SU-DHL-6 (cell line): ENCODE results near the gene SERINC2.

Experiments
- H2AFZ ChIP-seq: fragments of 200-600 bp; sonication (generic); 2 replicates; pipeline ENCODE4 v1.6.1; 2014; ENCODE audit warnings: low read depth, mild to moderate bottlenecking, moderate library complexity, mixed read lengths, antibody characterized with exemption, low read length; ENCODE audit not compliant: severe bottlenecking
- H3F3A ChIP-seq: fragments of 200-600 bp; shearing (Covaris generic); 2 replicates; pipeline ENCODE4 v1.6.0; 2016; ENCODE audit warnings: antibody characterized with exemption, mild to moderate bottlenecking; ENCODE audit not compliant: insufficient read depth
- H3K27ac ChIP-seq: fragments of 200-600 bp; sonication (generic); 2 replicates; pipeline ENCODE4 v1.5.1; 2016; ENCODE audit warnings: low read depth, mild to moderate bottlenecking, low read length, moderate library complexity, mixed read lengths
- H3K27me3 ChIP-seq: fragments of 200-600 bp; sonication (generic), shearing (Covaris generic); 2 replicates; pipeline ENCODE4 v1.6.0; 2014; ENCODE audit warnings: mild to moderate bottlenecking, low read length
- H3K36me3 ChIP-seq: fragments of 200-600 bp; sonication (generic); 2 replicates; pipeline ENCODE4 v1.6.1; 2014; ENCODE audit warnings: mild to moderate bottlenecking, low read length, mixed read lengths
- H3K4me2 ChIP-seq: fragments of 300-600, 200-600 bp; shearing (Covaris generic), sonication (generic); 2 replicates; pipeline ENCODE4 v1.6.0; 2014; ENCODE audit warnings: low read length, low read depth, mild to moderate bottlenecking; ENCODE audit not compliant: poor library complexity, severe bottlenecking
- H3K4me3 ChIP-seq: fragments of 200-600 bp; sonication (generic); 2 replicates; pipeline ENCODE4 v1.5.1; 2014; ENCODE audit warnings: antibody characterized with exemption, low read length, mild to moderate bottlenecking, mixed read lengths; ENCODE audit not compliant: insufficient read depth, poor library complexity, severe bottlenecking
- H3K79me2 ChIP-seq: fragments of 200-600 bp; sonication (generic); 2 replicates; pipeline ENCODE4 v1.6.1; 2014; ENCODE audit warnings: mild to moderate bottlenecking, low read length, moderate library complexity; ENCODE audit not compliant: insufficient read depth
- H3K9ac ChIP-seq: fragments of 200-600 bp; sonication (generic); 2 replicates; pipeline ENCODE4 v1.7.0; 2014; ENCODE audit warnings: mild to moderate bottlenecking, low read length
- H3K9me2 ChIP-seq: fragments of 200-600 bp; sonication (generic); replicated peaks from 2 replicates; pipeline ENCODE4 v1.6.1; 2014; ENCODE audit warnings: low read length; ENCODE audit not compliant: insufficient read depth
- H3K9me3 ChIP-seq: fragments of 200-600 bp; sonication (generic); 2 replicates; pipeline ENCODE4 v1.6.1; 2014; ENCODE audit warnings: low read length, mixed read lengths; ENCODE audit not compliant: insufficient read depth
- H4K20me1 ChIP-seq: fragments of 200-600 bp; sonication (generic); 2 replicates; pipeline ENCODE4 v1.6.1; 2014; ENCODE audit warnings: low read depth, mild to moderate bottlenecking, antibody characterized with exemption, low read length, moderate library complexity, mixed read lengths
- EZH2phosphoT487 ChIP-seq: fragments of 200-600 bp; sonication (generic), shearing (Covaris generic); conservative IDR thresholded peaks from 2 replicates; pipeline ENCODE4 v1.6.1; 2018; ENCODE audit warnings: mild to moderate bottlenecking, antibody characterized with exemption, low read length, moderate library complexity, mixed read lengths
- TF ChIP-seq, protein P1 (sequence below): fragments of 200-600 bp; sonication (generic); IDR thresholded peaks from one replicate; pipeline ENCODE4 v1.5.1; 2017; ENCODE audit warnings: antibody characterized with exemption, mild to moderate bottlenecking, low read length, moderate library complexity; ENCODE audit not compliant: insufficient read depth, poor library complexity, severe bottlenecking

Gene SERINC2

DNA sequence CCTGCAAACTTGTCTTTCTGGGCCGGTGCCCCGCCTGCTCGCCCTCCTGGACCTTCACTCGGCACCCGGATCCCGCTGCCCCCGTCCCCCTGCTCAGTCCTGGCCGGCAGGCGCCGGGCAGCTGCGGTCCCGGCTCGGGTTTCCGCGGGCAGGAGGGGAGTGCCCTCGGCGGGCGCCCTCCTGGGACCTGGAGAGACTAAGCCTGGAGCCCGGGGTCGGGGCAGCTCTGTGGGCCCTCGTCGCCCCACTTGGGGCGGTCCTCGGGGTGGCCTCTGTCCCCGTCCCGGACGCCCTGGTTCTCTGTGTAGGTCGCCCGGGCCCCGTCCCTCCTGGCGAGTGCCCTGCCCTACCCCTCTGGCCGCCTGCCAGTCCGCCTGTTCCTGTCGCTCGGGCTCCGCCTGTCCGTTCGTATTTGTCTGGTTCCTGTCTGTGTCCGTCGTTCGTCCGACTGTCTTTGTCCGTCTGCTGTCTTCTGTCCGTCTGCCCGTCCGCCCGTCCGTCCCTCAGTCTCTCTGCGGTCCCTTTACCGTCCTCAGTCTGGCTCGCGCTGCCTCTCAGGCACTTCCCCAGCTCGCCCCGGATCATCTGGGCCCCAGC is 490 bp downstream of the SERINC2 start:
- H3K36me3 ChIP-seq: no peaks in the 10 kb centered on the region
- peak overlapping the region; percentile 96 for H2AFZ ChIP-seq
- H3K9me2 ChIP-seq: no peaks in the 10 kb centered on the region
- no peaks in the 10 kb centered on the region for H3K9me3 ChIP-seq
- H3F3A ChIP-seq: no peaks in the 10 kb centered on the region
- no peaks in the 10 kb centered on the region for H3K27me3 ChIP-seq
- H3K79me2 ChIP-seq: no peaks in the 10 kb centered on the region
- H3K27ac ChIP-seq: no peak overlapping the region
- no peak for TF ChIP-seq EZH2phosphoT487
- TF ChIP-seq, protein P1, sequence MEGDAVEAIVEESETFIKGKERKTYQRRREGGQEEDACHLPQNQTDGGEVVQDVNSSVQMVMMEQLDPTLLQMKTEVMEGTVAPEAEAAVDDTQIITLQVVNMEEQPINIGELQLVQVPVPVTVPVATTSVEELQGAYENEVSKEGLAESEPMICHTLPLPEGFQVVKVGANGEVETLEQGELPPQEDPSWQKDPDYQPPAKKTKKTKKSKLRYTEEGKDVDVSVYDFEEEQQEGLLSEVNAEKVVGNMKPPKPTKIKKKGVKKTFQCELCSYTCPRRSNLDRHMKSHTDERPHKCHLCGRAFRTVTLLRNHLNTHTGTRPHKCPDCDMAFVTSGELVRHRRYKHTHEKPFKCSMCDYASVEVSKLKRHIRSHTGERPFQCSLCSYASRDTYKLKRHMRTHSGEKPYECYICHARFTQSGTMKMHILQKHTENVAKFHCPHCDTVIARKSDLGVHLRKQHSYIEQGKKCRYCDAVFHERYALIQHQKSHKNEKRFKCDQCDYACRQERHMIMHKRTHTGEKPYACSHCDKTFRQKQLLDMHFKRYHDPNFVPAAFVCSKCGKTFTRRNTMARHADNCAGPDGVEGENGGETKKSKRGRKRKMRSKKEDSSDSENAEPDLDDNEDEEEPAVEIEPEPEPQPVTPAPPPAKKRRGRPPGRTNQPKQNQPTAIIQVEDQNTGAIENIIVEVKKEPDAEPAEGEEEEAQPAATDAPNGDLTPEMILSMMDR: no peak
- no peaks in the 10 kb centered on the region for H4K20me1 ChIP-seq
- H3K9ac ChIP-seq: peak overlapping the region; percentile 70
- peak overlapping the region; percentile 72 for H3K4me3 ChIP-seq
- H3K4me2 ChIP-seq: peak overlapping the region; percentile 97

DNA sequence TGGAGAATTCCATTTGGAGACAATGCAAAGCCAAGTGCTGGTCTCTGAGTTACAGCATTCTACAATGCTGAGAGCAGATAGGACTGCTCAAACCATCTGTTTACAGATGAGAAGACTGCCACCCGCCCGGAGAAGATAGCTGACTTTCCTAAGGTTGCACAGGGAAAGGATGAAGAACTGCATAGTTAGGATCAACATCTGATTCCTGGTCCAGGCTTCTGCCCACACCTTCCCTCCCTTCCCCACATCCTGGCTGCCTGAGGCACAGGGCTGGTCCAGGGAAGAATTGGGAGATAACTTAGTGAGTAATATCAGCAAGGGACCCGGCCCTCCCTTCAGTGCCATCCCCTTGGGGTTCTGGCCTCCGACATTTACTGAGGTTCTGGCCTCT is 2.0 kb downstream of the SERINC2 start:
- Histone ChIP-seq H3K27ac (no peak overlapping the region), H3K9me3 (no peaks in the 10 kb centered on the region), H3K36me3 (no peaks in the 10 kb centered on the region), H3F3A (no peaks in the 10 kb centered on the region), H3K4me3 (no peak overlapping the region), H3K9ac (no peak overlapping the region), H2AFZ (no peak overlapping the region), H3K9me2 (no peaks in the 10 kb centered on the region), H4K20me1 (no peaks in the 10 kb centered on the region), H3K79me2 (no peaks in the 10 kb centered on the region), H3K4me2 (no peak overlapping the region), H3K27me3 (no peaks in the 10 kb centered on the region)
- no peak for TF ChIP-seq EZH2phosphoT487
- TF ChIP-seq, protein P1: no peak

DNA sequence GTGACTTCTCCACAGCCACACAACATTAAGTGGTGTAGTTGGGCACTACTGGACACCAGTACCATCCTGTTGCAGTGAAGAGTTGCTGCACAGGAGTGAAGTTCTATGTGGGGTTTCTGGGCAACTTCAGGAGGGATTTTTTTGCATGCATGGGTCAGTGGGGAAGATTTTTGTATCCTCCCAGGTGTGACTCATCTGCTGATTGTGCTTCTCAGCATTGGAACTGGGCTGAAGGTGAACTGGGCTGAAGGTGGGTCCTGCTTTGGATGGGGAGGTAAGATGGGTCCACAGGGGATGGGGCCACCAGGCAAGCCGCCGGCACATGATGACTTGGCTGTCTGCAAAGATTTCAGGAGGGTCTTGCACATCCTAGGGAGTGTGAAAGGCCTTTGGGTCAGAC is 2.6 kb downstream of the SERINC2 start:
- Histone ChIP-seq H3K79me2 (no peaks in the 10 kb centered on the region), H3K9ac (no peak overlapping the region), H3K27ac (no peak overlapping the region), H3K9me2 (no peaks in the 10 kb centered on the region), H3K9me3 (no peaks in the 10 kb centered on the region), H3K4me3 (no peak overlapping the region), H3K36me3 (no peaks in the 10 kb centered on the region), H2AFZ (no peak overlapping the region), H4K20me1 (no peaks in the 10 kb centered on the region), H3F3A (no peaks in the 10 kb centered on the region), H3K4me2 (no peak overlapping the region), H3K27me3 (no peaks in the 10 kb centered on the region)
- TF ChIP-seq, protein P1: no peak
- TF ChIP-seq EZH2phosphoT487: no peak
